SH-SY5Y (cell line): Measurements from ENCODE around the gene CIB2.

Experiments
- GATA2 ChIP-seq: IDR thresholded peaks from 2 replicates; pipeline ENCODE4 v1.6.1; 2011; ENCODE audit warnings: mild to moderate bottlenecking, low read depth, low read length
- GATA3 ChIP-seq: IDR thresholded peaks from 2 replicates; pipeline ENCODE4 v1.6.1; 2011; ENCODE audit warnings: low read depth, mild to moderate bottlenecking, low read length, moderate library complexity

GRCh38 chr15:78168608-78169007 is 37.4 kb upstream of the CIB2 start:
- TF ChIP-seq GATA2: no peak
- TF ChIP-seq GATA3: no peak
